ENCODE data around the gene PAPPA. TPM values are rescaled to one million over a fixed set of nuclear protein-coding genes. Genes with fewer than 3 reads are reported as not detected.

PAPPA gene
- total and polyA plus RNA-seq, 2 of the 8 experiments (the other 6 are each of a cell fraction or from before 2014, with no cell fraction given): 0.18 to 0.63 TPM

GRCh38 chr9:116280529-116280928 lies 126.9 kb downstream of the PAPPA start:
- Histone ChIP-seq H3K27me3 (replicated peaks in 1 of 4; ENCODE audit: control insufficient read depth in 3 of 4, extremely low read depth in 1 of 4, insufficient read depth in 3 of 4, low read length in 3 of 4) (peaks cover 4 to 42% (median 37%) of the 10 kb centered on the region in 4 experiments; a peak in 6 of 7 replicates), H3K79me1 (ENCODE audit: low read depth, low read length) (no peaks in the 10 kb centered on the region), H2BK20ac (ENCODE audit: low read length) (peak overlapping the region; percentile 48; the same call in 1 of the 2 replicates), H3K4me1 (replicated peaks in 1 of 4; ENCODE audit: control insufficient read depth in 3 of 4, insufficient read depth in 4 of 4, low read length in 3 of 4) (peaks cover 11 to 32% (median 27%) of the 10 kb centered on the region in 4 experiments), H3K18ac (ENCODE audit: extremely low read depth, low read length) (peak overlapping the region; percentile 39; the same call in 1 of the 2 replicates), H3K56ac (replicated peaks; ENCODE audit: insufficient read length, low read depth, low read length) (no peak overlapping the region), H2BK120ac (replicated peaks; ENCODE audit: low read depth, low read length) (no peak overlapping the region), H3K36me3 (ENCODE audit: control insufficient read depth in 2 of 4, insufficient read depth in 4 of 4, low read length in 3 of 4) (no peaks in the 10 kb centered on the region), H3K4ac (replicated peaks; ENCODE audit: insufficient read length, low read depth, low read length) (no peak overlapping the region), H3K23me2 (ENCODE audit: low read depth, low read length) (no peaks in the 10 kb centered on the region), H3K4me3 (ENCODE audit: extremely low read depth in 1 of 4, insufficient read depth in 2 of 4, low read depth in 3 of 4, low read length in 4 of 4) (no peak overlapping the region), H3K79me2 (ENCODE audit: control insufficient read depth in 1 of 2, insufficient read depth in 2 of 2, low read length in 2 of 2) (no peaks in the 10 kb centered on the region), H3K14ac (ENCODE audit: insufficient read length) (no peak overlapping the region), H3K9me3 (ENCODE audit: insufficient read depth in 2 of 2, low read depth in 1 of 2, low read length in 1 of 2) (no peaks in the 10 kb centered on the region), H2BK5ac (ENCODE audit: low read depth, low read length) (peak overlapping the region; percentile 95; the same call in 1 of the 2 replicates), H2AK5ac (ENCODE audit: low read depth, low read length) (peak overlapping the region; percentile 20), H4K20me1 (replicated peaks in 1 of 2; ENCODE audit: control insufficient read depth in 1 of 2, insufficient read depth in 2 of 2, low read length in 2 of 2) (no peaks in the 10 kb centered on the region), H3K23ac (ENCODE audit: insufficient read length) (no peak overlapping the region), H2AFZ (ENCODE audit: low read length) (no peak overlapping the region), H3K27ac (ENCODE audit: low read depth, low read length) (no peak overlapping the region), H4K91ac (replicated peaks; ENCODE audit: insufficient read length, low read length) (peak overlapping the region; percentile 27), H4K8ac (ENCODE audit: extremely low read depth, insufficient read depth, low read length) (no peak overlapping the region), H4K5ac (ENCODE audit: insufficient read length, low read depth, low read length) (no peak overlapping the region), H3K9ac (replicated peaks in 1 of 4; ENCODE audit: extremely low read depth in 1 of 4, low read depth in 3 of 4, low read length in 3 of 4) (no peak overlapping the region), H3K4me2 (ENCODE audit: insufficient read depth in 1 of 2, low read depth in 2 of 2, low read length in 2 of 2) (no peak overlapping the region), H2BK12ac (ENCODE audit: low read depth, low read length) (peak overlapping the region; percentile 89), H2BK15ac (ENCODE audit: low read length) (no peak overlapping the region)
- ChIA-PET POLR2A (ENCODE audit: partially characterized antibody) (no interaction called here), CTCF (ENCODE audit: partially characterized antibody) (interaction anchor here (0.6 to 0.7 kb wide), 2 partner anchors 26 to 77 kb away, joined by 3 to 4 read pairs; no protein-coding TSS in a partner anchor)
- WGBS, 2 experiments (ENCODE audit: extremely low coverage in 1 of 2, insufficient coverage in 1 of 2, insufficient read length in 1 of 2, insufficient replicate concordance in 2 of 2, low coverage in 1 of 2, low lambda C conversion rate in 2 of 2, missing lambda C conversion rate in 1 of 2): 83% methylated on average over 1 of the region's 1 CpG; no CpG with 5 or more reads in 1 of the 2 experiments
- DNase-seq (ENCODE audit: low read depth in 1 of 2, low spot score in 2 of 2) (no peak), FAIRE-seq (no peak)
- TF ChIP-seq BACH1 (IDR thresholded peaks at IDR 0.05; ENCODE audit: low read length) (no peak), CEBPB (IDR thresholded peaks at IDR 0.05; ENCODE audit: low read depth, low read length) (no peak), CBX5 (IDR thresholded peaks at IDR 0.05; ENCODE audit: low read depth, low read length) (no peak), YY1 (IDR thresholded peaks at IDR 0.05; ENCODE audit: low read depth, low read length) (no peak), CREB1 (IDR thresholded peaks at IDR 0.05) (no peak), SIRT6 (IDR thresholded peaks at IDR 0.05; ENCODE audit: low read length) (no peak), RFX5 (IDR thresholded peaks at IDR 0.05; ENCODE audit: borderline replicate concordance, low read depth, low read length) (no peak), BCL11A (IDR thresholded peaks at IDR 0.05; ENCODE audit: low read depth in 2 of 2, low read length in 2 of 2) (no peak), TAF7 (optimal IDR thresholded peaks at IDR 0.05; ENCODE audit: borderline replicate concordance, low read depth, low read length) (no peak), EGR1 (IDR thresholded peaks at IDR 0.05; ENCODE audit: borderline replicate concordance, low read depth, low read length) (no peak), TEAD4 (IDR thresholded peaks at IDR 0.05; ENCODE audit: low read depth, low read length) (no peak), ASH2L (IDR thresholded peaks at IDR 0.05; ENCODE audit: low read length) (no peak), JUN (IDR thresholded peaks at IDR 0.05; ENCODE audit: low read depth, low read length) (no peak), SP1 (IDR thresholded peaks at IDR 0.05; ENCODE audit: low read depth, low read length) (no peak)

Data from H1 (cell line).